CD1c-positive myeloid dendritic cell (primary cell): Measurements from ENCODE around the gene CBX3.
A peak's percentile ranks its signal among the peaks of the same experiment; 100 is the strongest.
"Not testable (repeated sequence)": the region's sequence is repeated elsewhere in the genome, so short reads cannot be mapped to it uniquely, and the experiment has no call there.

Experiments
- DNase-seq: peaks from one replicate; pipeline ENCODE4 v3.0.0-alpha.2; 2016; ENCODE audit errors: extremely low spot score

The CBX3 gene

DNA sequence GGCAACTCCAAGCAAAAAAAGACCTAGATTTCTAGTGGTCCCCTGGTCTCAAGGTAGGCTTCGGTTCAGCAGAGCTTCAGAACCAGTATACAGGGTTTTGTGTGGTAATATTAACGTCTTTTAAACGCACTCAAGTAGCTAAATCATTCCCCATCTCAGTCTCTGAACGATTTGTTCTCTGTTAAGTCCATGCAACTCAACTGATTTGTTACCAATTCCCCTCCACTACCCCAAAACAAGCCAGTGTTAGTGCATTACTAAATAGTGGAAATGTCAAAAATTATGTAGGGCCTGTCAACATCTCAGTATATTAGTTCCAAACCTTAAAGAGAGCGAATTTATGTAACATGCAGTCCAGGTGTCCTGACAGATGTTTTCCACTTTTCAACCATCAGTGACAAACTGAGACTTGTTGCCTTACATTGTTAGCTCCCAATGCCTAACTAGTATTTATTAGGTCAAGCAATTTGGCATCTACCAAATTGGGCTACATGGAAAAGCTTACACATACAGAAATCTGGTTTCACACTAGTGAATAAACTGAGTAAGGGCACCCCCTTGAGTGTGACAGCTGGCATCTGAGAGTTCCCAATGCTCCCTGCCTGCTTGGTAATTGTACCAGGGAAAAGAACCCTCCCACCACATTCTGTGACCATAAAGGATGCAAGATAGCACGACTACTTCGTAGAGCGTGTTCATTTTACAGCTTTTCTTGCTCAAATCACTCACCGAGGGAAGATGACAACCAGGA is 13.2 kb upstream of the CBX3 start:
- no peak for DNase-seq

DNA sequence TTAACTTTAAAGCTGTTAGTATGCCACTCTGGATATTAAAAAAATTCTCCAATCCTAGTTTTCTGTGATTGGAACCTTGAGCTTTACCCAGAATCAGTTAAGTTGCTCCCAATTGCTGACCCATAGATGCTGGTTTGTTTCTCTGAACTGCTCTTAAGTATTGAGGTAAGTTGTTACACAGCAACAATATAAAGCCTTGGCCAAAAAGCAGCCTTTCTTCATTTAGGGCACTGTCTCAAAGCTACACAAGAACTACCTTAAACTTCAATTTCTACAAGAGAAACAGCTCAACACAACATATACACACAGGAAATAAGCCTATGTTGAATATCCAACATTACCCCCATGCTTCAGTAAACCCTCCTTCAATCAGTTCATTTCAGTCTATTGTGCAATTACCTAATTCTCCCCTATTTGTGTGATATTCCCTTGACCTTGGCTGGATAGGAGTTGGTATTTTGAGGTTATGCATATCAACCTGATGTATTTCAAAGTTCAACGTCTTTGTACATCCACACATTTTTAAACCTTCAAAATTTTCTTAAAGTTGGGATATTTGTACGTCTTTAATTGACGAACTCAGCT is 12.5 kb upstream of the CBX3 start:
- no peak for DNase-seq

DNA sequence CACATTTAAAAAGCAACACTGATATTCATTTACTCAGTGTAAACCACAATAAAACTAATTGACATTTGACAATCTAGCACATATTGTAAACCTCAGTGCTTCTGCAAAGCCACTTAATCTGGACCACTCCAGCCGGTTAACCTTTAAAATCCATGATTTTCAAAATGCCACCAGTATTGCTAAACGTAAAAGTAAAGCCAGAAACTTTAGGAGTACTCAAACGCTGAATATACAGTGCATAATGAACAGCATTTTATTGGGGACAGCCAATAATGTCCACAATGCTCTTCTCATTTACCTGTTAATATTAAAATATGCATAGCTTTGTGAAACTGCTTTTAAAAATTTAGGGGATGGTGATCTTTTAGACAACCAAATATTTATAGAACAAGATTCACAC is 11.8 kb upstream of the CBX3 start:
- peak; percentile 7 for DNase-seq

DNA sequence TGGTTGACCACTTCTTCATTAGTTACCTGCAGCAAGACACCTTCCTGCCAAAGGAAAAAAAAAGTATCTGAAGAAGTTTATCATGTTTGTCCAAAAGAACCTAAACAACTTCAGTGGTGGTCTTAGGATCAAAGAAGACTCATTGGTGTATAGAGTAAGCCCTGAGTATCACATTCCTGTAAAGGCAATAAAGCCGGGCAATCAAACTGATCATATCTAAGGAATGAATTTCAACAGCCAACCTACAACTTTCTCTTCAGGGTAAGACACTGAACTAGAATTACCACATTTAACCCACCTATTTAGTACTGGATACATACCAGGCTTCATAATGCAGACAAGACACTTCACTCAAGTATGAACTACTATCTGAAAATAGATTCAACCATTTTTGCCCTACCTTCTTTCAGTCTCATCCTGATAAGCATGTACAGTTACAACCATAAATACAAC is 11.1 kb upstream of the CBX3 start:
- peak; percentile 1 for DNase-seq

DNA sequence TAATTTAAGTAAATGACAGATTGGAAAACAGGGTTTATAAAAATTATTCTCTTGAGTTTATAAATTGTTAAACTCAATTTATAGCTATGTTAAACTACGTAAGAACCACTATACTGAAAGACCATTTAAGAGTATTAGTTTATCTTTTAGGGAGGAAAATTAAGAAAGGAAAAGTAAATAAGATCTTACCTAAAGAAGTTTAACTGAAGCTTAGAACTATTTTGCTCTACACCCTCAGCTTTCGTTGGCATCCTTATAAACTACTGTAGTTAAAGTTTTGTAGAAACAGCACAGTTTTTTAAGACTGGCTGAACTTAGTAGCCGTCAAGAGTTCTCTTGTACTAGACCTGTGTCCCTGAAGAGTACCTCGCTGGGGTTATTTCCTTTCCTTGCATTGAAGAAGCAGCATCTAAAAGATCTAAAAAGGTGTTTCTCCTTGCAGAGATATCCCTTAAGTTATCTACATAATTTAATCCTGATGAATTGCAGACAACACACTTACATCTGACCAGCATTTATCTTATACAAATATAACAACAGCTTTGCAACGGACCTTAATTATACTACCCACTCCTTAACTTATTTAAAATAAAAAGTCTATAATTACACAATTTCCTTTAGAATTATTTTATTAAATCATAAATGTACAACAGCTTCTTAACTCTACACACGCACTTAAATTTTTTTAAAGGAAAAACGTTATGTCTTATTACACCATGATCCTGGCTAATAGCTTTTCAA is 10.1 kb upstream of the CBX3 start:
- no peak for DNase-seq

DNA sequence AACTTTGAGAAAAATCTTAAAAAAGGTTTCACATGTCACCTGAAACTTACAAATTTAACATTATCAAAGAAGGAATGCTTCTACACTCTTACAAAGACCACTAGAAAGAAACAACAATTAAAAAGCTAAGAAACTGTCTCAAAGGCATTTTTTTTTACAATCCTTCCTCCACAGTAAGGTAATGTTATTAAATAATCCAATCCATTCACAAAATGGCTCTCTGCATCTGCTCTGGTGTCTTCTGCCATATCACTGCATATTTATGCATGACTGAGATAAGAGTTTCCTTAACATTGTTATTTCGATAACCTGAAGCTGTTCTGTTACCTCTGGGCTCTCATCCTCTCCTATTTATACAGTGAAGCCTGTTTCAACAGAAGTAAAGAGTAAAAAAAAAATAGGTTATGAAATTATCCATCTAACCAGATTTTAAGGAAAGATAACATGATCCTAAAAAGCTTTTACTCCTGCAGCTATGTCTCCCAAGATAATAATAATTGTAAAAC is 9.5 kb upstream of the CBX3 start:
- DNase-seq: no peak

DNA sequence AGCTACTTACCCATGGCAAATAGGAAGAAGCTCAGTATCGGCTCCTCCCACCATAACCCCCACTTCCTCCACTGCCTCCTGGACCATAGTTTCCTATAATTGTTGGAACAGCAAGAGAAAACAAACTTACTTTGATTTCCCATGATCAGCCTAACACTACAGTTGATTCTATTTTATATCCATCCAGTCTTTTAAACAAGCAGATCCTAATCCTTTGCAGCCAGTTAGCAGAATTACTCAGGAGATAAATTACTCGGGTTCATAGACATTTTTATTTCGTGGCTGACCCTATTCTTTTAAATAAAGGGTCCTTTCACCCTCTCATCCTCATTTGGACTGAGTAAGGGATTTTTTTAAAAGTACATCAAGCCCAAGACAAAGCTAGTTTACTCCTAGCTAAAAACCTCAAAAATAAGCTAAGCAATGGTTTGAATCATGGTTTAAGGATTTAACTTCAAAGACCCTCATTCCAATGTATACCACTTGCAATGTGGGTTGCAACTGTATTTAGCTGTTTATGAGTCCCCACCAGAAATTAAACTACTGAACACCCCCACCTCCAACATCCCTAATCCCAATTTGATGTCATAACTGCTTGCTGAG is 9.0 kb upstream of the CBX3 start:
- DNase-seq: peak; percentile 66

DNA sequence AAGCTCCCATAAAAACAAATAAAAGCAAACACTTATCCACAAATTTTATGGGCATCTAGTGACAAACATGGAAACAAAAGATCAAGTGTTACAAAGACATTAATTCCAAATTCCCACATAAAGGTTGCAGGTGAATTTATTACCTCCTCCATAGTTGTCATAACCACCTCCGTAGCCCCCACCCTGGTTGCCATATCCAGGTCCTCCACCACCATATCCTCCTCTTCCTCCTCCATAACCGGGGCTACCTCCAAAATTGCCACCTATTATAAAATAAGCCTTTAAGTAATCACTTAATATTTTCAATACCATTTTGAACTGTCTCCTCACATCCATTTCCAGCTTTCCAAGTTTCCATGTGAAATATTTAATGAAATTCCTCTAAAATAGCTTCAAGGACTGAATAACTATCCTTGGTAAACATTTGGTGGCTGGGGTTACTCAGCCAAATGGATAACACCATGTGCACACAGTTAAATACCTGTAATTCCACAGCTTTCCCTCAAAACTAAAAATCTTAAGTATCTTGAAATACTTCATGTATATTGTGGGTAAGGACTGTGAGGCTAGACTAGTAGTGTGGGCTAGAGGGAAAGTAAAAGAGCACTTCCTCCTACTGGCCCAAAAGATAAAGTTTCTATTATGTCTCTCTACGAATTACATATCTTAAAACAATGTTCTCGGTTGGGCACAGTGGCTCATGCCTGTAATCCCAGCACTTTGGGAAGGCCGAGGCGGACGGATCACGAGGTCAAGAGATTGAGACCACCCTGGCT is 7.9 kb upstream of the CBX3 start:
- DNase-seq: no peak

DNA sequence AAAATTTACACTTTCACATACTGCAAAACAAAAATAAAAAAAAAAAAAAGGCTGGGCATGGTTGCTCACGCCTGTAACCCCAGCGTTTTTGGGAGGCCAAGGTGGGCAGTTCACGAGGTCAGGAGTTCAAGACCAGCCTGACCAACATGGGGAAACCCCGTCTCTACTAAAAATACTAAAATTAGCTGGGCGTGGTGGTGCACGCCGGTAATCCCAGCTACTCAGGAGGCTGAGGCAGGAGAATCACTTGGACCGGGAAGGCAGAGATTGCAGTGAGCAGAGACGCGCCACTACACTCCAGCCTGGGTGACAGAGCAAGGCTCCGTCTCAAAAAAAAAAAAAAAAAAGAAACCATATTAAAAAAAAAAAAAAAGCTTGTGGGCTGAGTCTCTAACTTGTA is 6.8 kb upstream of the CBX3 start:
- not testable (repeated sequence) for DNase-seq

DNA sequence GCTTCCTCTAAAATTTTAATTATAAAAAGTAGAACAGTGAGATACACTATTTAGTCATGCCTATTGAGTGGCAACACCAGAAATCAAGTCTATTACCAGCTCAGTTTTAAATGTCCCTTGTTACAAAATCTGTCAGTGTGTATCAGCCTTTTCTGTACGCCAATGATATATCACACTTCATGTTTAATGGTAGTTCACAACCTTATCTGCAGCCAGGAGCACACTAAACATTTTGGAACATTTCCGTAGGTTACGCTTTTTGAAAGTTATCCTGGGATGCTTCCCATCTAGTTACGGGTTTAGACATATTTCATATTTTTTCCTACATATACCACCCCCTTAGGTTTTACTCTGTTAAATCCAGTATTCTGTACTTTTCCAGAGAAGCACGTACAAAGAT is 6.4 kb upstream of the CBX3 start:
- no peak for DNase-seq

DNA sequence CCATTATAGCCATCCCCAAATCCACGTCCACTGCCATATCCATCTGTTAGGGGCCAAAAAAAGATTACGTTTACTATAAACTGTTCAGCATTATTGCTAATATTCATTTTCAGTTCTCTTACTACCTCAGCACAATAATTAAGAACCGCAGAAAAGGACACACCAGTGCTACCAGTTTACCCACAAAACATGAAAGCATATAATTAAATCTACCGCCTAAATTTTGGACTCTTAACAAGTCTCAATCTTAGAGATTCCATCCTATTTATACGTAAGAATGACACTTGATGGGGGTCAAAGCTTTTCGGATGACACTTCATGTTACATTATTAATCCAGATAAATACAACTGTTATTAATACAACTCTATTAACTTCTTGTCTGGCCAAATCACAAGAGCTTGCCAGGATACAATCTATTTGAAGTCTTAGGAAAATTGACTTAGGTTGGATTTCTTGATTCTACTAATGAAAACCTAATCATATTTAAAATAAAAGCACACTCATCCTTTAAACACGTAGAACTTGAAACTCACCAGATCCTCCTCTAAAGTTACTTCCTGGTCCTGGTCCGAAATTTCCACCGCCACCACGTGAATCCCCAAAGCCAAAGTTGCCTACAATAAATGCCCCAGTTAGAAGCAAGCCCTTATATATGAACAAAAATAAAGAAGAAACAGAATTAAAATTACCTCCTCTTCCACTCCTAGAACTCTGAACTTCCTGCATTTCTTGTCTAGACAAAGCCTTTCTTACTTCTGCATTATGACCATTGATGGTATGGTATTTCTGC is 5.5 kb upstream of the CBX3 start:
- DNase-seq: no peak

DNA sequence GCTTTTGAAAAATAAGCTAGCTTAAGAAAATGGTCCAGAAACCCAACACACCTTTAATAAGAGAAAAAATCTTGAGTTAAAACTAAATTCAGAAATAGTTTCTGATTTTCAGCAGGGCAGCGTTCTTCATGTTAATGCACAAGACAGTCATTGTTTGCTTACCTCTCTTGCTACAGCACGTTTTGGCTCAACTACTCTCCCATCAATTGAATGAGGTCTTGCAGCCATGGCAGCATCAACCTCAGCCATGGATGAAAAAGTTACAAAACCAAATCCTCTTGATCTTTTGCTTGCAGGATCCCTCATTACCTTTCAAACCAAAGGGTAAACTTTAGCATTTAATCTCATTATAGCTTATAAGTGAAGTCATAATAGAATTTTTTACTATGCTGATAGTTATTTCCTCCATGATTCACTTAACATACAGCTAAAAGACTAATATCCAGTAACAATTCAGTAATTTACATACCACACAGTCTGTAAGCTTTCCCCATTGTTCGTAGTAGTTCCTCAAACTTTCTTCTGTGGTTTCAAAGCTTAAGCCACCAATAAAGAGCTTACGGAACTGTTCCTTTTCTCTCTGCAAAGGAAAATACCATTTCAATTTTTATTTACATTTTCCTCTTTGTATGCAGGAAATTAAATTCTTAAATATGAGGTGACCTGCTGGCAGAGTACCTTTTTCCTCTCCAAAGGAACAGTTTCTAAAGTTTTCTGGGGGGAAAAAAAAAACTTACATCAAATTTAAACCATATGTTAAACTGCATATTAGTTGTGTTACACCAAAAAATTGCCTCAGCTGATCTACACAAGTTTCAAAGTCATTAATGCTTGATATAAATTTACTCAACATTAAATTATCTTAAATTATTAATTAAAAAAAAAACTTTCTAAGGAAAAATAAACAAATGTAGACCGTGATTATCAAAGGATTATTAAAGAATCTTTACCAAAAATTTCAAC is 4.1 kb upstream of the CBX3 start:
- peak; percentile 83 for DNase-seq

DNA sequence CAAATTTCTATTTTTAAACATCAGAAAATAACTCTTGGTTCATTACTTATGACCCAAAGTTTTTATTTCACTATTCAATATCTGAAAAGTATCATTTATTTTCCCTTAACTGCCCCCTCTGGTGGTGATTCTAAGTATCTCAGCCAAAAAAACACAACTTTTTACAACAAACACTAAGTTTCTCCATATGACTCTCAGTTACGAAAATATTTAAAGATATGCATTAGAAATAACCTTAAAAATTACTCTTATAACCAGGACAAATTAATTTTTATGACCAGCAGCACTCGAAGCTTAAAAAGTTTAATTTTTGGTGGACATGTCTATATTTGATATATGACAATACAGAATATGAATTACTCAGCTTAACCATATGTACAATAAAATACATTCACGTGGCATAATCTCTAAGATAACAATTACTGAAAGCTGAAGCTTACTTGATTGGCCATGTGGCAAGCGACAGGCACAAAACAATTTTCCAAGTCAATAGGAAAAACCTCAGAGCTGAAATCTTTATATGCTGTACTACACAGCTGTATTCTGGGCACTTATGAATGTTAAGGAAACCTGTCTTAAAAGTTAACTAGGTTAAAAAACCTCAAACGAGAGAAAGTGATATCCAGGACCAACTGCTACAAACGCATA is 3.3 kb upstream of the CBX3 start:
- peak; percentile 72 for DNase-seq

DNA sequence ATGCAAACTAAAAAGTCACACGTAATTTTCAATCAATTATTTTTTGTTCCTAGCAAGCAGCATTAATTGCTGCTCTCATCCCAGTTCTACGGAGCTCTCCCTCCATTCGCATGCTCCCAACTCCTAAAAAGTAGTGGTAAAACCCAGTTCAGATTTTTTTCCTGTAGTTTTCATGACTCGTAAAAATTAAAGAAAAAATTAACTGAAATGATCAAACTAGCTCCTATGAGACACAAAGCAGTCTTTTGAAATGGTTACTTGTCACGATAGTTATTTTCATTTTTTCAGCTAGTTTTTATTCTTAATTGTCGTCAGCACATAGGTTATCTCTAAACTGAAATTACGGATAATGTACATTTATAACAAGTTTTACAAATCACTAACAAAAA is 2.8 kb upstream of the CBX3 start:
- no peak for DNase-seq

DNA sequence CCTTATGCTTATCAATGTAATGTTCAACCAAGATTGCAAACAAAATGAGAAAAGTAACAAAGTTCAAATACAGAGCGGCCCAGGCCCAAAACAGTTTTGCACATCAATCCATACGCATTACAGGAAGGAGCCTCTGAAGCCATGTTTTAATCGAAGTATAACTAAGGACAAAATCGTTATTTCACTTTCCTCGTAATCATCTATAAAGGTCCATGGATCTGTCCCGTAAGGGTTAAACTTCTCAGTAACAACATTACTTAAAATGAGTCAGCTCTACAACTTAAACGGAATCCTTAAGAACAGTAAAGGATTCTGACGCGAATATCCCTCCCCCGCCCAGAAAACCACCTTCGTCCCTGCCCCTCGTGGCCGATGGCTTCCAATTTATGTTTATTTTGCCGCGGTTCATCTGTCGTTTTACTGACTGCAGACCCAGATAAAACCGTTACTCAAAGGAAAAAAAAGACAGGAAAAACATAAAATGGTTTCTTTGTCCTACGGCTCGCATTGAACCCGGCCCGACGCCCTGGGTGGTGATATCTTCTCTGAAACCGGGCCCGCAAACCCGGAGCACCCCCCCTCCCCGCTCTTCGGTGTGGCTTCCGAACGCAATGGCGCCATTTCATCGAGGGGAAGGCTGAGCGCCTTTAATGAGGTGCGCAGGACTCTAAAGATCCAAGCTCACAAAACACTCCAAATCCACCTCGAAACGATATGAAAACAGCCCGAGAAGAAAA is 2.1 kb upstream of the CBX3 start:
- DNase-seq: peak; percentile 78

DNA sequence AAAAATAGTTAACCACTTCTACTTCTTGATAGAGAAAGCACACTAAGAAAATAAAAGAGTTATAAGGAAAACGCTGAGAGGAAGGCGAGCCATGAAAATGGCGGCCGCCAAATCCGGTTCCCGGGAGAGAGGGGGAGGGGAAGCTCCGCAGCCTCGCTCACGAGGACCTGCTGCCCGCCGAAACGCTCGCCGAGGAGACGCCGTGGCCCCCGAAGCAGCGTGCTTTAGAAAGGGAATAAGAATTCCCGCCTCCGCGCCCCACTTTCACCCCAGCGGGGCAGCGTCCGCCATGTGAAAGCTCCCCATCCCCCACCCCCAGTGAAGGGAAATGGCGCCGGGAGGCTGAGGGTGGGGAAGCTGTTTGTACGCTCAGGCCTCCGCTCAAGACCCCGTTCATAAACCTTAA is 1.5 kb upstream of the CBX3 start:
- DNase-seq: peak; percentile 90

DNA sequence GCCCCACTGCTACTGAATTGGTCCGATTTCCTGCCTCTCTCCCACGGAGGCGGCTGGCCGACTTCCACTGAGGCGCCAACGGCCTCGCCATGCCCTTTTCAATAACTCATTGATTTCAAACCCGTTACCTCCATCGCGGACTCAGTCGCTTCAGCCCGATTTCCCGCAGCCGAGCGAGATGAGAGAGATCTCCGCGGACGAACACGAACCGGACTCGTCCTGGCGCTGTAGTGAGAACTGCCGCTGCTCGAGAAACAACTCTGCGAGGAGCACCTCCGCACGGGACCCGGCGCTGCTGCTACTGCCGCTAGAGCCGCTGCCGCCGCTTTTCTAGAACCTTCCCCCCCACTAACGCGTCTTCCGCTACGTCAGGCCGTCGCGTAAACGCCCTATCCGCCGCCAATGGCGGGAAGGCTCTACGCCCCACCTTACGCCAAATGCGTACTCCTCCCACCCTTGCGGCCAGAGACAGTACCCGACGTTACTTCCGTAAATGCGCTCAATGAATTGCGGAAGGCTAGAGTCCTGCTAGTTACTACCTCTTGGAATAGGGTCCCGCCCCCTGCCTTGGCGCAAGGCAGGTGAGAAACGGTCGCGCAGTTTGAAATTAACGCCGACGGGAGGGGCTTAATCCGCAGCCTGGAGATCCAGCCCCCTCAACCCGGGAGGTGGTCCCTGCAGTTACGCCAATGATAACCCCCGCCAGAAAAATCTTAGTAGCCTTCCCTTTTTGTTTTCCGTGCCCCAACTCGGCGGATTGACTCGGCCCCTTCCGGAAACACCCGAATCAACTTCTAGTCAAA is 900 bp upstream of the CBX3 start, which contains the start of gene HNRNPA2B1:
Gene HNRNPA2B1, minus strand, starts transcription at position 303 of the 803 bp plus-strand sequence. Its CDS starts 169 bp downstream, at position 134.
- peak; percentile 99 for DNase-seq
